Peyer's patch (tissue), 4 donors: ENCODE measurements around the gene DENND4C.

ENCODE experiments used
- POLR2A ChIP-seq, 2 donors: fragments of 450-650 bp; IDR thresholded peaks; one replicate each; pipeline ENCODE4 v1.5.1; 2017; ENCODE audit warnings: antibody characterized with exemption in 2 of 2, mild to moderate bottlenecking in 2 of 2, moderate library complexity in 2 of 2
- TF ChIP-seq, protein P1 (sequence below), 6 experiments: fragments of 450-650 bp in 4 of 6; fragments of 200-600 bp in 2 of 6; sonication (generic) in 1 of 6; IDR thresholded peaks; one replicate each; pipeline ENCODE4 v1.5.1; 2017 to 2019; ENCODE audit warnings: antibody characterized with exemption in 6 of 6, mild to moderate bottlenecking in 3 of 6, moderate library complexity in 1 of 6

DNA sequence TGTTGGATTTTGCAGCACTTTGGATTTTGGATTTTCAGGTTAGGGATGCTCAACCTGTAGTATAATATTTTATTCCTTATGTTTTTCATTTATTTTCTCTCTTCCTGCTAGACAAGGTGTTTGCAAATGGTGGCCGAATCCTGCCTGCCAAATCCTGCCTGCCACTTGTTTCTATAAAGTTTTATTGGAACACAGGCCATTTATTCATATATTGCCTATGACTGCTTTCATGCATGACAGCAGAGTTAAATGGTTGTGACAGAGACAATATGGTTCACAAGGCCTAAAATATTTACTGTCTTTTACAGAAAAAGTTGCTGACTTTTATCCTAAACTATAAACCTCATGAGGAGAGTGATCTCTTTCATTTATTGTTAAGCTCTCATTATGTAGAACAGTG lies 72.7 kb downstream of the DENND4C start:
- TF ChIP-seq, protein P1, sequence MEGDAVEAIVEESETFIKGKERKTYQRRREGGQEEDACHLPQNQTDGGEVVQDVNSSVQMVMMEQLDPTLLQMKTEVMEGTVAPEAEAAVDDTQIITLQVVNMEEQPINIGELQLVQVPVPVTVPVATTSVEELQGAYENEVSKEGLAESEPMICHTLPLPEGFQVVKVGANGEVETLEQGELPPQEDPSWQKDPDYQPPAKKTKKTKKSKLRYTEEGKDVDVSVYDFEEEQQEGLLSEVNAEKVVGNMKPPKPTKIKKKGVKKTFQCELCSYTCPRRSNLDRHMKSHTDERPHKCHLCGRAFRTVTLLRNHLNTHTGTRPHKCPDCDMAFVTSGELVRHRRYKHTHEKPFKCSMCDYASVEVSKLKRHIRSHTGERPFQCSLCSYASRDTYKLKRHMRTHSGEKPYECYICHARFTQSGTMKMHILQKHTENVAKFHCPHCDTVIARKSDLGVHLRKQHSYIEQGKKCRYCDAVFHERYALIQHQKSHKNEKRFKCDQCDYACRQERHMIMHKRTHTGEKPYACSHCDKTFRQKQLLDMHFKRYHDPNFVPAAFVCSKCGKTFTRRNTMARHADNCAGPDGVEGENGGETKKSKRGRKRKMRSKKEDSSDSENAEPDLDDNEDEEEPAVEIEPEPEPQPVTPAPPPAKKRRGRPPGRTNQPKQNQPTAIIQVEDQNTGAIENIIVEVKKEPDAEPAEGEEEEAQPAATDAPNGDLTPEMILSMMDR (IDR thresholded peaks at IDR 0.05), result no peak
- no peak for TF ChIP-seq POLR2A (IDR thresholded peaks at IDR 0.05)
